SK-N-MC (cell line): ENCODE results near the gene ZFAND3.

Experiments used
- DNase-seq: peaks from one replicate; pipeline ENCODE4 v3.0.0-alpha.2; 2011; ENCODE audit warnings: low read depth, low spot score
- H3K27ac ChIP-seq: fragments of 200-600 bp; sonication (generic); 2 replicates; pipeline ENCODE4 v1.5.1; 2016; ENCODE audit warnings: mixed run types
- H3K36me3 ChIP-seq: fragments of 200-600 bp; sonication (generic); 2 replicates; pipeline ENCODE4 v1.6.1; 2017; ENCODE audit warnings: antibody characterized with exemption, low read length, mixed read lengths; ENCODE audit not compliant: insufficient read depth
- H3K4me3 ChIP-seq: fragments of 200-600 bp; sonication (generic); 2 replicates; pipeline ENCODE4 v1.5.1; 2016
- H3K9ac ChIP-seq: fragments of 200-600 bp; sonication (generic); 2 replicates; pipeline ENCODE4 v1.8.0; 2017; ENCODE audit warnings: mixed run types, mixed read lengths; ENCODE audit not compliant: insufficient read length
- H3K9me3 ChIP-seq: fragments of 200-600 bp; sonication (generic); 2 replicates; pipeline ENCODE4 v1.6.1; 2017; ENCODE audit warnings: low read depth, mild to moderate bottlenecking, antibody characterized with exemption, low read length, moderate library complexity, mixed read lengths
- EZH2 ChIP-seq: fragments of 200-600 bp; sonication (generic); IDR thresholded peaks from one replicate; pipeline ENCODE4 v1.6.1; 2017; ENCODE audit warnings: antibody characterized with exemption
- FOXP2 ChIP-seq: optimal IDR thresholded peaks from 2 replicates; pipeline ENCODE3; 2011; ENCODE audit warnings: mild to moderate bottlenecking, moderate library complexity; ENCODE audit not compliant: insufficient read depth; ENCODE audit errors: extremely low read length, control extremely low read depth
- POLR2AphosphoS5 ChIP-seq: IDR thresholded peaks from 2 replicates; pipeline ENCODE4 v1.6.1; 2012; ENCODE audit warnings: mild to moderate bottlenecking, low read depth, low read length, borderline replicate concordance

Gene ZFAND3

GRCh38 chr6:38164131-38164481 is 344.6 kb downstream of the ZFAND3 start:
- no peak for DNase-seq
- no peaks in the 10 kb centered on the region for H3K9me3 ChIP-seq
- peak overlapping the region; percentile 95; the same call in 1 of the 2 replicates for H3K27ac ChIP-seq
- no peak overlapping the region for H3K4me3 ChIP-seq
- H3K36me3 ChIP-seq, result no peaks in the 10 kb centered on the region
- TF ChIP-seq POLR2AphosphoS5 (no peak), EZH2 (no peak), FOXP2 (no peak)
- no peak overlapping the region for H3K9ac ChIP-seq

GRCh38 chr6:38164671-38165108 is 345.2 kb downstream of the ZFAND3 start:
- no peaks in the 10 kb centered on the region for H3K36me3 ChIP-seq
- H3K27ac ChIP-seq, result peak overlapping the region; percentile 95
- no peak overlapping the region for H3K9ac ChIP-seq
- no peak for DNase-seq
- no peak overlapping the region for H3K4me3 ChIP-seq
- no peak for TF ChIP-seq POLR2AphosphoS5
- H3K9me3 ChIP-seq, result no peaks in the 10 kb centered on the region

DNA sequence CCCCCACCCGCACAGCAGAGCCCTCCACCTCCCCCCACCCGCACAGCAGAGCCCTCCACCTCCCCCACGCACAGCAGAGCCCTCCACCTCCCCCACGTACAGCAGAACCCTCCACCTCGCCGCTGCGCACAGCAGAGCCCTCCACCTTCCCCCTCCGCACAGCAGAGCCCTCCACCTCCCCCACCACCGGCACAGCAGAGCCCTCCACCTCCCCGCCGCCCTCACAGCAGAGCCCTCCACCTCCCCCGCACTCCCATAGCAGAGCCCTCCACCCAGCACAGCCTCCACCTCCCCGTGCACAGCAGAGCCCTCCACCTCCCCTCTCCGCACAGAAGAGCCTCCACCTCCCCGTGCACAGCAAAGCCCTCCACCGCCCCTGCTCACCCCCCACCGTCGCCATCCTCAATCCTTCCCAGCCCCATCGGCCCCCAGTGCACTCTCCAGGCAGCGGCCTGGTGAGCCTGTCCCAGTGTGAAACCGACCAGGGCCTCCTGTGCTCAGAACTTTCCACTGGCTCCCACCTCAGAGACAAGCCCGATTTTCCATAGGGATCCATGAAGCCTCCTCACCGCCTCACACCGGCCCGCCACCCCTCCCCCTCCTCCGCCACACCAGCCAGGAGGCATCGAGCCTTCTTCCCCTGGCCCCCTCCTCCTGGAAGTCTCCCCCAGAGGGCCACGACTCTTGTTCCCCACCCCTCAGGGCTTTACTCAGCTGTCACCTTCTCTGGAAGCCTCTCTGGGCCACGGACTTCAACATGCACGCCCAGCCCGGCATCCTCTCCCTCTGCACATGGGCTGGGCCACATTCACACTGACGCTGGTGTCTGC is 347.1 kb downstream of the ZFAND3 start:
- no peak for TF ChIP-seq EZH2
- TF ChIP-seq FOXP2, result no peak
- TF ChIP-seq POLR2AphosphoS5, result no peak
- DNase-seq, result no peak
- H3K36me3 ChIP-seq, result no peaks in the 10 kb centered on the region
- H3K9ac ChIP-seq, result peak overlapping the region; percentile 47
- H3K27ac ChIP-seq, result peak overlapping the region; percentile 93
- H3K9me3 ChIP-seq, result no peaks in the 10 kb centered on the region
- peak overlapping the region; percentile 70 for H3K4me3 ChIP-seq

GRCh38 chr6:38167598-38167997 is 348.1 kb downstream of the ZFAND3 start:
- Histone ChIP-seq H3K9ac (no peak overlapping the region), H3K27ac (peak overlapping the region; percentile 93), H3K9me3 (no peaks in the 10 kb centered on the region), H3K36me3 (no peaks in the 10 kb centered on the region), H3K4me3 (no peak overlapping the region)
- TF ChIP-seq EZH2 (no peak), POLR2AphosphoS5 (no peak), FOXP2 (no peak)
- DNase-seq, result no peak

DNA sequence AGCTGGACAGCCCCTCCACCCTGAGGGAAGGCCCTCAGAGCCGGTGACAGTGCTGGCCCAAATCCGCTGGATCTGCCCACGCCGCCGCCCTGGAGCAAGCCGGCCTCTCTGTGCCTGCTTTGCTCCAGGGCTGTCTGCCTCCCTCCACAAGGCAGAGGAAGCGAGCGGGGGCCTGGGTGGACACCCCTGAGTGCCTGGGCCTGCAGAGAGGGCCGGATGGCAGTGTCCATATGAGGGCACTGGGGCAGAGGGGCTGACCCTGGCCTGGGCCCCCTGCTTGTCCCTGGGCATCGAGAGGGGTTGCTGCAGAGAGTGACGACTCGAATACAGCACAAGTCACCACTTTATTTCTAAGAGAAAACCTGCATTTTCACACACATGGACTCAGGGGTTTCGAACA is 348.6 kb downstream of the ZFAND3 start:
- TF ChIP-seq EZH2, result no peak
- TF ChIP-seq FOXP2, result no peak
- no peak for TF ChIP-seq POLR2AphosphoS5
- H3K9me3 ChIP-seq, result no peaks in the 10 kb centered on the region
- peak overlapping the region; percentile 93 for H3K27ac ChIP-seq
- no peak for DNase-seq
- H3K9ac ChIP-seq, result no peak overlapping the region
- no peak overlapping the region for H3K4me3 ChIP-seq
- H3K36me3 ChIP-seq, result no peaks in the 10 kb centered on the region

DNA sequence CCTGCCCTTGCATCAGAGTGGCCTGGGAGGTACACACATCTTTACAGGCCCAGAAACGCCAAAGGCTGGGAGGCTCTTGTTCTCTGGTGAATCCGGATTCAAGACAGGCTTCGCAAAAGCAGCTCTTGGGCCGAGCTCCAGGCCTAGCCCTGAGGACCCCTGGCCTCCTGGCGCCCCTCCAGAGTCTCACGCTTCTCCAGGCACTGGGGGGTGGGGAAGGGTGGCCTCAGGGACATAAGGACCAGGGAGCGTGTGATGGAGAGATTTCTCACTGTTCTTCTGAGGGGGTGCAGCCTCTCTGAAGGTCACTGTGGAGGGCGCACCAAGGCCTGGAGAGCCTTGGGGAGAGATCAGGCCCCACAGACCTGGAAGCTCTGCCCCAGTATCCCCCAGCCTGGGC is 349.2 kb downstream of the ZFAND3 start:
- TF ChIP-seq FOXP2 (no peak), EZH2 (no peak), POLR2AphosphoS5 (no peak)
- no peak overlapping the region for H3K9ac ChIP-seq
- no peak overlapping the region for H3K4me3 ChIP-seq
- H3K36me3 ChIP-seq, result no peaks in the 10 kb centered on the region
- no peaks in the 10 kb centered on the region for H3K9me3 ChIP-seq
- no peak for DNase-seq
- H3K27ac ChIP-seq, result no peak overlapping the region

- Histone ChIP-seq H3K36me3 (no peaks in the 10 kb centered on the region), H3K9ac (no peak overlapping the region), H3K4me3 (no peak overlapping the region), H3K9me3 (no peaks in the 10 kb centered on the region), H3K27ac (no peak overlapping the region)
- no peak for DNase-seq
- TF ChIP-seq POLR2AphosphoS5 (no peak), FOXP2 (no peak), EZH2 (no peak)
Observed at GRCh38 chr6:38169221-38169976, 349.9 kb downstream of the ZFAND3 start.

DNA sequence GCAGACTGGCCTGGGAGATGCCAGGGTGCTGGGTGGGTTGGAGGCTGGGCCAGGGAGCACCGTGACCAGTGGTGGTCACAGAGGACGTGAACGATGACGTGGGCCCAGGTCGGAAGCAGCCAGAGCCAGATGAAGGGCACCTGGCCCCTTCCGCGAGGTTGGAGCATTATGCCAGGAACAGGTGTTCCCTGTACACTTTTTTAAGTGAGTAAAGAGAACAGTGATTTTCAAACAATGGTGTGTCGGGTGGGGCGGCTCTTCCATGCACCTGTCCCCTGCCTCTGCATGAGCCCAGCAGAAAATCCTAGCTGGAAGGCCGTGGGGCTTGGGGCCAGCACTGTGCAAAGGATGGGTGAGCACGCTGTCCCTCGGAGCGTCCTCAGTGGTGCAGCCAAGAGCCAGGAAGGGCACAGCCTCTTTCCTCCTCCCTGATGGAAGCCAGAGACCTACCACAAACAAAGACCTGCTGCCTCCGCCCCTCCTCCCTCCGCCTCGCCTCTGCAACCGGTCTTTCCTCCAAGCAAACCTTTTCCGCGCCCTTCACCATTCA is 350.5 kb downstream of the ZFAND3 start:
- no peak for TF ChIP-seq EZH2
- no peak for TF ChIP-seq POLR2AphosphoS5
- no peak for TF ChIP-seq FOXP2
- no peak overlapping the region for H3K9ac ChIP-seq
- no peaks in the 10 kb centered on the region for H3K36me3 ChIP-seq
- no peak overlapping the region for H3K4me3 ChIP-seq
- no peak overlapping the region for H3K27ac ChIP-seq
- no peak for DNase-seq
- H3K9me3 ChIP-seq, result no peaks in the 10 kb centered on the region
